Measurements from ENCODE around the gene PROM1. TPM values are rescaled to one million over a fixed set of nuclear protein-coding genes. Genes with fewer than 3 reads are reported as not detected.

Gene PROM1
- total RNA-seq, 4 donors from 2014 or later: 0.94 to 16.3 (median 4.4) TPM

- 58 to 90% methylated on average over 2 to 3 of the region's 5 CpGs for WGBS, 2 donors (ENCODE audit: low coverage in 1 of 2)
- H3K9me3 ChIP-seq: no peaks in the 10 kb centered on the region
- no peak for TF ChIP-seq CTCF (IDR thresholded peaks at IDR 0.05)
- TF ChIP-seq POLR2AphosphoS5 (IDR thresholded peaks at IDR 0.05): no peak
- TF ChIP-seq EP300 (IDR thresholded peaks at IDR 0.05): no peak
- TF ChIP-seq POLR2A (IDR thresholded peaks at IDR 0.05): no peak
Observed at GRCh38 chr4:16051980-16052379, 31.8 kb downstream of the PROM1 start.

GRCh38 chr4:16051132-16051531 lies 32.7 kb downstream of the PROM1 start:
- H3K36me3 ChIP-seq: no peaks in the 10 kb centered on the region

More at GRCh38 chr4:16051980-16052379, 31.8 kb downstream of the PROM1 start:
- Histone ChIP-seq H3K36me3 (no peaks in the 10 kb centered on the region), H3K27me3 (peaks cover 8% of the 10 kb centered on the region), H3K27ac (no peak overlapping the region), H3K4me1 (peaks cover 0 to 2% (median 0%) of the 10 kb centered on the region in 3 donors), H3K4me3 (no peak overlapping the region)
- ATAC-seq: no peak

GRCh38 chr4:16050669-16051068 lies 33.2 kb downstream of the PROM1 start:
- H3K27ac ChIP-seq: no peak overlapping the region
- WGBS, 2 donors (ENCODE audit: low coverage in 1 of 2): 43 to 45% methylated on average over 1 of the region's 1 CpG
- TF ChIP-seq EP300 (IDR thresholded peaks at IDR 0.05): no peak
- TF ChIP-seq POLR2A (IDR thresholded peaks at IDR 0.05): no peak
- no peaks in the 10 kb centered on the region for H3K36me3 ChIP-seq
- peaks cover 8% of the 10 kb centered on the region for H3K27me3 ChIP-seq
- no peaks in the 10 kb centered on the region for H3K9me3 ChIP-seq
- no peak for ATAC-seq
- no peak overlapping the region for H3K4me3 ChIP-seq
- no peaks in the 10 kb centered on the region for H3K4me1 ChIP-seq

More at GRCh38 chr4:16051132-16051531, 32.7 kb downstream of the PROM1 start:
- no peak for TF ChIP-seq EP300 (IDR thresholded peaks at IDR 0.05)
- no peak for TF ChIP-seq POLR2A (IDR thresholded peaks at IDR 0.05)
- TF ChIP-seq POLR2AphosphoS5 (IDR thresholded peaks at IDR 0.05): no peak
- TF ChIP-seq CTCF (IDR thresholded peaks at IDR 0.05): no peak
- ATAC-seq: no peak
- 69 to 94% methylated on average over 2 of the region's 2 CpGs for WGBS, 2 donors (ENCODE audit: low coverage in 1 of 2)
- no peaks in the 10 kb centered on the region for H3K4me1 ChIP-seq
- no peak overlapping the region for H3K27ac ChIP-seq
- H3K27me3 ChIP-seq: peaks cover 8% of the 10 kb centered on the region
- no peaks in the 10 kb centered on the region for H3K9me3 ChIP-seq
- H3K4me3 ChIP-seq: no peak overlapping the region

GRCh38 chr4:16048619-16049419 lies 35.0 kb downstream of the PROM1 start:
- H3K27me3 ChIP-seq: peaks cover 8% of the 10 kb centered on the region
- no peaks in the 10 kb centered on the region for H3K36me3 ChIP-seq
- ATAC-seq: no peak
- 45 to 47% methylated on average over 4 to 5 of the region's 15 CpGs for WGBS, 2 donors (ENCODE audit: low coverage in 1 of 2)
- TF ChIP-seq CTCF (IDR thresholded peaks at IDR 0.05) (no peak), POLR2A (IDR thresholded peaks at IDR 0.05) (no peak), EP300 (IDR thresholded peaks at IDR 0.05) (no peak), POLR2AphosphoS5 (IDR thresholded peaks at IDR 0.05) (no peak)
- H3K27ac ChIP-seq: no peak overlapping the region
- no peaks in the 10 kb centered on the region for H3K9me3 ChIP-seq
- no peak overlapping the region for H3K4me3 ChIP-seq
- H3K4me1 ChIP-seq: no peaks in the 10 kb centered on the region

GRCh38 chr4:16045687-16046086 lies 38.1 kb downstream of the PROM1 start:
- no peaks in the 10 kb centered on the region for H3K36me3 ChIP-seq
- TF ChIP-seq EP300 (IDR thresholded peaks at IDR 0.05) (no peak), CTCF (IDR thresholded peaks at IDR 0.05) (no peak), POLR2A (IDR thresholded peaks at IDR 0.05) (no peak), POLR2AphosphoS5 (IDR thresholded peaks at IDR 0.05) (no peak)

More at GRCh38 chr4:16045687-16046086, 38.1 kb downstream of the PROM1 start:
- Histone ChIP-seq H3K27ac (no peak overlapping the region), H3K4me1 (no peaks in the 10 kb centered on the region), H3K9me3 (no peaks in the 10 kb centered on the region), H3K4me3 (no peak overlapping the region), H3K27me3 (peaks cover 8% of the 10 kb centered on the region)
- 100% methylated on average over 1 of the region's 1 CpG for WGBS, 2 donors (ENCODE audit: low coverage in 1 of 2)
- ATAC-seq: no peak
